Astrocyte of the hippocampus (primary cell): ENCODE measurements around the gene MYO15B.

Experiments used
- DNase-seq: peaks from one replicate; pipeline ENCODE4 v3.0.0; 2011; ENCODE audit warnings: low read depth, low spot score

The MYO15B gene

GRCh38 chr17:75558666-75559530 is 28.7 kb upstream of the MYO15B start:
- DNase-seq: peak; percentile 18

DNA sequence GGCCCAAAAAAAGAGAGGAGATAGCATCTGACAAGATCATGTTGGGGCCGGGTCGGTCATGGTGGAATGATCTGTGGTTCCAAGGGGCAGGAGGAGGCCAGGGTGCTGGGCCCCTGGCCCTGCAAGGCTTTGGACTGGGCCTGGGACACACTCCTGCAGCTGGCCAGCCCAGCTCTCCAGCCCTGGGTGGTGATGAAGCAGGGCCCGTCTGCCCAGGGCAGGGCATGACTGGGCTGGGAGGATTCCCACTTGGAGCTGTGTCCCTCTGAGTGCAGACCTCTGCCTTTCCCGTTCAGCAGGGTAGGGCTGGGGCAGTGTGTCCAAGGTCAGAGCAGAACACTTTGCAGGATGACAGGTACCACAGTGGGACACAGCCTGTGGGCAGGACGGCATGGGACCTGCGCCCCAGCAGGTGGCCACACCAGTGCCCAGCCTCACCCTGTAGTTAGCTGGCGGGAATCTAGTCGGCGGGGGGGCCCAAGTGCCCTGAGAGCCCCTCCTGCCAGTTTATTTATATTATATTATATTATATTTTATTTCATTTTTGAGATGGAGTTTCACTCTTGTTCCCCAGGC is 27.6 kb upstream of the MYO15B start:
- no peak for DNase-seq

- DNase-seq: peak; percentile 77
These were observed 25.5 kb upstream of the MYO15B start for GRCh38 chr17:75561927-75562603.

GRCh38 chr17:75563063-75563758 is 24.4 kb upstream of the MYO15B start:
- no peak for DNase-seq

- no peak for DNase-seq
These were observed 23.4 kb upstream of the MYO15B start for GRCh38 chr17:75564195-75564594.

DNA sequence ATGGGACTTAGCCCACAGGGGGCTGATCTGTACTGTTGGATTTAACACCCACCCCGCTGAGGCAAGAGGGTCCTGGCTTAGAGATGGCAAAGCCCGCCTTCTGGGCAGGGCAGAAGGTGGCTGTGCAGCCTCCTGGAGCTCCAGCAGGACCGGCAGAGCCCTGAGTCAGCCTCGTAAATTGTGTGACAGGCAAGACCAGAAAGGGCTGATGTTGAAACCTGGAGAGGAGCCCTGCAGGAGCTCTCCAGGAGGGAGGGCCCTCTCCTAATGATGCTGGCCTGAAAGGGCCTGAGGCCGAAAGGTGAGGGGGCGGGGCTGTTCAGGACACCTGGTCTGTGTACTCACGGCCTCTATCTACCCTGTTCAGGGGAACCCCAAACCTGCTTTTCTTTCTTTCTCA is 22.5 kb upstream of the MYO15B start:
- peak; percentile 50 for DNase-seq

DNA sequence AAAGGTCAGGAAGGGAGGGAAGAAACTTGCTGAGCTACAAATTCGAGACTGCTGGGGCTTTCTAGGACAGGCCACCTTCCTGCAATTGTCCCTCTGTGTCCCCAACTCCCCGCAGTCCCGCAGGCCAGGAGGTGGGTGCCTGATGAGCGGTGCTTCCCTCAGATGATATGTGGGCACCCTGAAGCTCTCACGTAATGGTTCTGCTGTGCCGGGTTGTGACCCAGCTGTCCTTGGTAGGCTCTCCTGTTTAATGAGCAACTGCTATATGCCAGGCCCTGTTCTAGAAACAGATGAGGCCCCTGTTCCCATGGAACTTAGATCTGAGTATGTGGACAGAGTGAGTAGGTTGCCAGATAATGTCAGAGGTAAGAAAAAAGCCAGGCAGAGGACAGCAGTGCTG is 22.0 kb upstream of the MYO15B start:
- DNase-seq: no peak

DNA sequence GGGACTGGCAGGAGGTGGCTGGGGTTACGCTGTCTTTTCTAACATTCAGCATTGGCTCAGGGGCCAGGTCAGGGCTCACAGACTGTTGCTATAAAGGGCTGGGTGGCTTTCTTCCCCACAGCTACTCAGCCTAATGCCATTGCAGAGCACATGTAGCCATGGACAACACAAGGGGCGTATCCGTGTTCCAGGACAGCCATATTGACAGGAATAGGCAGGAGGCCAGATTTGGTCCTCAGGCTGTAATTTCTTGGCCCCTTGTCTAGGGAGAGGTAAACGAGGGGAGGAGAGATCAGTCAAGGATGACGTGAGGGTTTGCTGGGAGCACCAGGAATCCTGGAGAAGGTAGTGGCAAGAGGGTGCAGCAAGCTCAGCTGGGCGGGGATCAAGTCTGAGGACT is 21.2 kb upstream of the MYO15B start:
- DNase-seq: no peak

- DNase-seq: no peak
These were observed 20.8 kb upstream of the MYO15B start for GRCh38 chr17:75566834-75567233.

DNA sequence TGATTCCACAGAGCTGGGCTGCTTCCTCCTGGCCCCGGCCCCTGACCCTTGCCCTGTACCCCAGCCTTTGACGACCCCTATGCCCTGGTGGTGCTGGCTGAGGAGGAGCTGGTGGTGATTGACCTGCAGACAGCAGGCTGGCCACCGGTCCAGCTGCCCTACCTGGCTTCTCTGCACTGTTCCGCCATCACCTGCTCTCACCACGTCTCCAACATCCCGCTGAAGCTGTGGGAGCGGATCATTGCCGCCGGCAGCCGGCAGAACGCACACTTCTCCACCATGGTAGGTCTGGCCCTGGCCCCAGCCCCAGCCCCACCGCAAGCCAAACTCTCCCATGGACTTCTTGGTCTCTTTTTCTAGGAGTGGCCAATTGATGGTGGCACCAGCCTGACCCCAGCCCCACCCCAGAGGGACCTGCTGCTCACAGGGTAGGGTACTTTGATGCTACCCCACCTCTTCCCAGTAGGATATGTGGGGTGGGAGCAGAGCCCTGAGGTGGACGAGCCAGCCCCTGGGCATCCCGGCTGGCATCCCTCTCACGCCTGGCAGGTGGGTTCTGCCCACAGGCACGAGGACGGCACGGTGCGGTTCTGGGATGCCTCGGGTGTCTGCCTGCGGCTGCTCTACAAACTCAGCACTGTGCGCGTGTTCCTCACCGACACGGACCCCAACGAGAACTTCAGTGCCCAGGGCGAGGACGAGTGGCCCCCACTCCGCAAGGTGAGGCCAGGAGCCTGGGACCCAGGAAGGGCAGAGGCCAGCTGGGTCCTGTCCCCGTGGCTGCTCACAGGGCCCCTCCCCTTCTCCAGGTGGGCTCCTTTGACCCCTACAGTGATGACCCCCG is 19.0 kb upstream of the MYO15B start:
- DNase-seq: no peak

DNA sequence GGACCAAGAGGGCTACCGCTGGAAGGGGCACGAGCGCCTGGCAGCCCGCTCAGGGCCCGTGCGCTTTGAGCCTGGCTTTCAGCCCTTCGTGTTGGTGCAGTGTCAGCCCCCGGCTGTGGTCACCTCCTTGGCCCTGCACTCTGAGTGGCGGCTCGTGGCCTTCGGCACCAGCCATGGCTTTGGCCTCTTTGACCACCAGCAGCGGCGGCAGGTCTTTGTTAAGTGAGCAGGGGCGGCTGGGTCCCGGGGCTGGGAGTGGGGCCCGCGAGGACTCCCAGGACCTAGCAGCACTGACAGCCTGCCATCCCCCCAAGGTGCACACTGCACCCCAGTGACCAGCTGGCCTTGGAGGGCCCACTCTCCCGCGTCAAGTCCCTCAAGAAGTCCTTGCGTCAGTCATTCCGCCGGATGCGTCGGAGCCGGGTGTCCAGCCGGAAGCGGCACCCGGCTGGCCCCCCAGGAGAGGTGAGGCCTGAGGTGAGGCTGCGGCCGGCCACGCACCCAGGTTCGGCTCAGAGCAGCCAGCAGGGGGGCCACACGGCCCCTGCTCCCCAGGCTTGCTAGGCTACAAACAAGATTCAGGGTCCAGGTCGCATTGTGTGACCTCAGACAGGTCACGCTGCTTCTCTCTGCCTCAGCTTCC is 17.4 kb upstream of the MYO15B start:
- DNase-seq: no peak

DNA sequence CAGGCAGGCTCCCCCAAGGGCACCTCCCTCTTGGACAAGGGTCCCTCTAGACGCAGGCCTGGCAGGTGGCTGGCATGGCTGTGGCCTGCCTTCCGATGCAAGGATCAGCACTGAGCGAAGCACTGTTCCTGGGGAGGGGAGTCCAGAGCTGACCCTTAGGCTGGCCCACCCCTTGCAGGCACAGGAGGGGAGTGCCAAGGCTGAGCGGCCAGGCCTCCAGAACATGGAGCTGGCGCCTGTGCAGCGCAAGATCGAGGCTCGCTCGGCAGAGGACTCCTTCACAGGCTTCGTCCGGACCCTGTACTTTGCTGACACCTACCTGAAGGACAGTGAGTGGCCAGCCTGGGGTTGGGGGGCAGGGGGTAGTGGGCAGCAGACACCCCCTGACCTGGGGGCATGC is 16.8 kb upstream of the MYO15B start:
- no peak for DNase-seq

- DNase-seq: peak; percentile 38
These were observed 16.3 kb upstream of the MYO15B start for GRCh38 chr17:75571197-75571884.

- no peak for DNase-seq
These were observed 15.8 kb upstream of the MYO15B start for GRCh38 chr17:75571885-75572215.

- no peak for DNase-seq
These were observed 14.7 kb upstream of the MYO15B start for GRCh38 chr17:75572713-75573539.

DNA sequence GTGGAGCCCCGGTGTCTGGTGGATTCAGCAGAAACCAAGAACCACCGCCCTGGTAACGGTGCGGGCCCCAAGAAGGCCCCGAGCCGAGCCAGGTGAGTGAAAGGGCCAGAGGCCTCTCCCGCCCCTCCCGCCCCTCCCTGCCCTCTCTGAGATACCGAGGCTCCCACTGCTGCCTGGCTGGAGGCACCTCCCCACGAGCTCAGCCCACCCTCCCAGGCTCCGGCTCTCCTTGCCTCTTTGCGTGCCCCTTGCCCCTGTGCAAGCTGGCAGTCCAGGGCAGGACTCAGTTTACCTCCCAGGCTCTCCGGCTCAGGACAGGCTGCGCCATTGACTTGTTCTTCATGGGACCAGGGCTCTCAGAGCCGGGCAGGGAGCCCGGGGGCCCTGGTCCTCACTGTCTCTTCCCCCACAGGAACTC is 14.1 kb upstream of the MYO15B start:
- no peak for DNase-seq

GRCh38 chr17:75573994-75574393 is 13.6 kb upstream of the MYO15B start:
- no peak for DNase-seq

GRCh38 chr17:75574404-75575036 is 13.1 kb upstream of the MYO15B start:
- no peak for DNase-seq

DNA sequence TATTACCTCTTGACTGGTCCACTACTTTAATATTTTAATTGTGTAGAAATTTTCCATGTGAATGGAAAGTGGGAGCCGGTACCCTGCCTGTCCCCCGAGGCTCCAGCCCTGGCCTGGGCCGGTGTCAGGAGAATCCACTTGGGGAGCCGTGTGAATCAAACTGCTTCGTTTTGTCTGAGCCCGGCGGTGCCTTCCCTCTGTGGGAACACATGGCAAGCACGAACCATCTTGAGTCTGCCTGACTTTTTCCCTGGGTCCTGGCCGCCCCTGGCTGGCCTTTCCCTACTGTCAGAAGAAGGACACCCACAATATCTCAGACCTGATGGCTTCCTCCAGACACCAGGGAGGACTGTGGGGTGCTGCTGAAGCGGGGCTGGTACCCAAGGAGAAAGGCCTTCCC is 12.4 kb upstream of the MYO15B start:
- DNase-seq: no peak
